GM18502 (cell line): Measurements from ENCODE around the gene GJC1.
"Not testable (repeated sequence)": the region's sequence is repeated elsewhere in the genome, so short reads cannot be mapped to it uniquely, and the experiment has no call there.

Source experiments
- ATAC-seq: cut with Tn5 transposase; IDR thresholded peaks from one replicate; pipeline ENCODE4 v1.9.1; 2021; ENCODE audit warnings: mild to moderate bottlenecking; ENCODE audit not compliant: unreplicated experiment, poor library complexity

Gene GJC1

GRCh38 chr17:44846206-44846605 is 16.1 kb upstream of the GJC1 start:
- ATAC-seq, result no peak

- ATAC-seq, result no peak
Observed at GRCh38 chr17:44844390-44844830, 14.3 kb upstream of the GJC1 start.

DNA sequence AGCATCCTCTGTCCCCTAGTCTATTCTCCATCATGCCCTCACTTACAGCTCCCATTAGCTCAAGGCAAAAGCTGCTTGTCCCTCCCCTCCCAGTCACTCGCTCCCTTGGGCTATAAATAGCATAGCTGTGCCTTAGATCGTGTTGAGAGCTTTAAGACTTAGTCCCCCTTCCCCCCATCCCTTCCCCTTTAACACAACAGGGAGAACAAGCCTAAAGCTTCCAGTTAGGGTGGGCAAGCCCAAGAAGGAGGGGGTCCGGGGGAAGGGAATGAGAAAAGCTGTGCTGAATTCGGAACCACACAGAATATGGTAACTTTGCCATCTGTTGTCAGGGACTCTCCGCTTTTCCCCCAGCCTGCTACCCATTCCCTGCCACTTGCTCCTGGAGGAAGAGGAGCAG is 12.7 kb upstream of the GJC1 start:
- ATAC-seq, result no peak

DNA sequence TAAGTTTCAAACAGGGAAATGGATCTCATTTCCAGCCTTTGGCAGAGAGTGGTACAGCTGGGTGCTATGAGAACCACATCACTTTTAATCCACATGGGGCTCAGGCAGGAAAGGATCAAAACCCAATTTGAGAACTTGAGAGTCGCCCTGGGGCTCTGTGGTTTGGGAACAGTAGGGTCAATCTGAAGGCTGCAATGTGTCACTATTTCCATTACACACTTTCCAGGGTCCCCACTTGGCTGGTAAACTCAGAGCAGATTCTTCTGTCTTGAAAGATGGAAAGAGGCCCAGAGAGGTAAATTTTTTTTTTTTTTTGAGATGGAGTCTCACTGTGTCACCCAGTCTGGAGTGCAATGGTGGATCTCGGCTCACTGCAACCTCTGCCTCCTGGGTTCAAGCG is 10.8 kb upstream of the GJC1 start:
- ATAC-seq, result no peak

GRCh38 chr17:44840274-44840673 is 10.2 kb upstream of the GJC1 start:
- ATAC-seq, result no peak

GRCh38 chr17:44837196-44837595 is 7.1 kb upstream of the GJC1 start:
- ATAC-seq, result no peak

- no peak for ATAC-seq
Observed at GRCh38 chr17:44832805-44833204, 2.7 kb upstream of the GJC1 start.

DNA sequence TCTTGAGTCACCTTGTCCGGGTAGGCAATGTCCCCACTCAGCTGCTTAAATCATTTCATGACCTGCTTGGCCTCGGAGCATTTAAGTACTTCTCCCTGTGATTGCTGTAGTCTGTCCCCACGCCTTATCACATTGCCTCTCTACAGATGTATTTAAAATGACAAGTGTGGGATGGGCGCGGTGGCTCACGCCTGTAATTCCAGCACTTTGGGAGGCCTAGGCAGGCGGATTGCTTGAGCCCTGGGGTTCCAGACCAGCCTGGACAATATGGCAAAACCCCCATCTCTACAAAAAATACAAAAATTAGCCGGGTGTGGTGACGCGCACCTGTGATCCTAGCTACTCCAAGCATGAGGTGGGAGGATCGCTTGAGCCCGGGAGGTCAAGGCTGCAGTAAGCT is 1.3 kb upstream of the GJC1 start:
- ATAC-seq, result no peak

DNA sequence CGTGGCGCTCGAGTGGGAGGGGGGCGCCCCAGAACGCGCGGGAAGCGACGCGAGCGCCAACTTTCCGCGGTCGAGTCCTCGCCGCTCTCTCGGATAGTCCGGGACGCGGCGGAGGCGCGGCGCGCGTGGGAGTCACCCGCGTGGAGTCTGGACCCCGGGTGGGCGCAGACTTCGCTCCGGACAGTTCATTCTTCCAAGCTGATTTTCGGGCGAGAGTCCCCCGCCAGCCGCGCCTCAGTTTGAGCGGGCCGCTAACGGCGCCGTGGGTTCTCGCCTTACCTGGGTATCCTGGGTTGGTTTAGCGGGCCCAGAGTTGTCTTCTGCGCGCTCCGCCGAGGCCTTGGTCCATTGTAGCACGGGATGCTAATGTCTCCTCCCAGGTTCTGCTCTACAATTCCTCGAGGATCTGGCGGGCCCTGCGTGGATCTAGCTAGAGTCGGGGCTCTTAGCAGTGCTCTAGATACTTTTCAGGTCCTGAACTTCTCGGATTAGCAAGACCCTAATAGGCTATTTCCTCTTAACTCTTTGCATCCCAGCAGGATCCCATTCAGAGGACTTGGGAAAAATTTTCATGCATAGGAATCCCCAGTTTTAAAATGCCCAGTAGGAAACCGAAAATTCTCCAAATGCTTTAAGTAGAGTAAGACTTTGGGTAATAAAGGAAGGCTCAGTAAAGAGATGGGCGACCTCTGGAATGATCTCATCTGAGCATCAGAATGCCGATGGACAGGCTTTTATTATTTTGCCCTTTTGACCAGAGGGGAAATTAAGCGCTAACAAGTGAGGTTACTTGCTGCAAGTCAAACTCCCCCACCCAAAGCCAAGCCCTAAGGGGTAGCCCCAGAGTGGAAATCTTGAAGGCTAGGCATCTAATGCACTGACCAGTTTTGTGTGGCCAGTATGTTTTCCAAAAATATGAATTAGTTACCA is 537 bp upstream of the GJC1 start:
- ATAC-seq, result no peak

DNA sequence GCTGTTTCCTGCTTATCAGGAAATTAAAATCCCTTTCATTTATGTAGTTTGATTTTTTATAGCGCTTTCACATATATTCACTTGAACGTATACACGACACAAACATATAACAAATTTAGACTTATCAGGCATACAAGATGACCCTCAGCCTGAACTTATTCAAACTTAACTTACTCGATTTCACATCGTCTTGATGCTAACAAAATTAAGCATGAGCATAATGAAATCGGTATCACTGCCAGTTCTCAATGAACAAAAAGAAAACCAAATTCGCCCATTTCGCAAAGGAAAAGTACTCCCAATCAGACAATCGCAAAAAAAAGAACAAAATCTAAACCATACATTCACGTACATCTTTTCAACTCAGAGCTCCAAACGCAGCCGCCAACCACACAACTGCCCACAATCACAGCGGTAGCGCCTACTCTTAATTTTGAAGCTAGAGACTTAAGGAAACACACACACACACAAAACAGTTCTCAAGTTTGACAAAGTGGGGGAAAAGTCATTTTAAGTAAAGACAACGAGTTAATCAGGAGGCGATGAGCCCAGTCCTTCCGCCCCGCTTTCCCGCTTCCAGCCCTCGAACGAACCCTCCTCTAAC is 1.1 kb downstream of the GJC1 start:
- no peak for ATAC-seq

- ATAC-seq, result no peak
Observed at GRCh38 chr17:44827863-44828262, 2.2 kb downstream of the GJC1 start.

- no peak for ATAC-seq
Observed at GRCh38 chr17:44826123-44826790, 3.8 kb downstream of the GJC1 start.

DNA sequence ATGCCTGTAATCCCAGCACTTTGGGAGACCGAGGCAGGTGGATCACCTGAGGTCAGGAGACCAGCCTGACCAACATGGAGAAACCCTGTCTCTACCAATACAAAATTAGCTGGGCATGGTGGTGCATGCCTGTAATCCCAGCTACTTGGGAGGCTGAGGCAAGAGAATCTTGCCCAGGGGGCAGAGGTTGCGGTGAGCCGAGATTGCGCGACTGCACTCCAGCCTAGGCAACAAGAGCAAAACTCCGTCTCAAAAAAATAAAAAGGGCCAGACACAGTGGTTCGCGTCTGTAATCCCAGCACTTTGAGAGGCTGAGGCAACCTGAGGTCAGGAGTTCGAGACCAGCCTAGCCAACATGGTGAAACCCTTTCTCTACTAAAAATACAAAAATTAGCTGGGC is 4.9 kb downstream of the GJC1 start:
- not testable (repeated sequence) for ATAC-seq

DNA sequence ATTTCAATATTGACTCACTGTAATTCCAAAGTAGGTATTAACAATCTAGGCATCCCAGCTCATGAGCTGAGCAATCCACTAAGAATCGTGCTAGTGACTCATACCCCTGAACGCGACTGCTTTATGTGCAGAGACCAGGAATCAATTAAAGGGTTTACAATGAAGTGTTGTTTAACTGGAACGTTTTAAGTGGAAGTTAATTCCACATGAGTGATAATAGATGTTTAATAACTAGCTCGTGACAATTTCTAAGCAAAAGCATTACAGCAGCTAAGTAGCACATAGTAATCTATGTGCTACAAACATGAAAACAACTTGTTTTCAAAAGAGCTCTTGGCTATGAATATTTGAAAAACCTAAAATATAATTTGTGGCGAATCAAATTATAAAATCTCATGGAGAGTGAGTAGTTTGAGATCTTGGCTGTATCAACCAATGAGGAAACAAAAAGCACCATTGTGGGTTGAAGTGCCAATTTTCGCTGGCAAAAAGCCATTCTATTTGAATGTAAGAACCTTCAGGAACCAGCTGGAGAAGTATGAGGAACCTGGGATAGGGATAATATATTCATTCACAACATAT is 9.4 kb downstream of the GJC1 start:
- no peak for ATAC-seq

DNA sequence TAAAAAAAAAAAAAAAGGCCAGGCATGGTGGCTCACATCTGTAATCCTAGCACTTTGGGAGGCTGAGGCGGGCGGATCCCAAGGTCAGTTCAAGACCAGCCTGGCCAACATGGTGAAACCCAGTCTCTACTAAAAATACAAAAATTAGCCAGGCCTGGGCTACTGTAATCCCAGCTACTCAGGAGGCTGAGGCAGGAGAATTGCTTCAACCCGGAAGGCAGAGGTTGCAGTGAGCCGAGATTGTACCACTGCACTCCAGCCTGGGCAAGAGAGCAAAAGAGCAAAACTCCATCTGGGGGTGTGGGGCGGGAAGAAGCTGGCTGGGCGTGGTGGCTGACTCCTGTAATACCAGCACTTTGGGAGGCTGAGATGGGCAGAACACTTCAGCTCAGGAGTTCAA is 11.6 kb downstream of the GJC1 start:
- not testable (repeated sequence) for ATAC-seq

DNA sequence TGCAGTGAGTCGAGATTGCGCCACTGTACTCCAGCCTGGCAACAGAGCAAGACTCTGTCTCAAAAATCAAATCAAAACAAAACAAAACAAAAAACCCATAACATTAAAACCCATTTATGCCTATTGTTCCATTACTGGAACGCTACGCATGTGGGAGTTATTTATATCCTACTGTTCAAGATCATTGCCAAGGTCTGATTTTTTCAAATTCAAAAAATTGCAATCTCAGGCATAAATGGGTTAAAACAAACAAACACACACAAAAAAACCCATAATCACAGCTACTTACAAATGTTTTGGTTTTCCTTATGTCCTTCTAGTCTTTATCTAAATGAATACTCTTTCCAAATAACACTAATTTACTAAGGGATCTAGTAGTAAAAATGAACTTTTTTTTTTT is 17.8 kb downstream of the GJC1 start:
- no peak for ATAC-seq

GRCh38 chr17:44808656-44809388 is 21.3 kb downstream of the GJC1 start:
- ATAC-seq, result not testable (repeated sequence)

- ATAC-seq, result no peak
Observed at GRCh38 chr17:44808156-44808555, 21.9 kb downstream of the GJC1 start.

DNA sequence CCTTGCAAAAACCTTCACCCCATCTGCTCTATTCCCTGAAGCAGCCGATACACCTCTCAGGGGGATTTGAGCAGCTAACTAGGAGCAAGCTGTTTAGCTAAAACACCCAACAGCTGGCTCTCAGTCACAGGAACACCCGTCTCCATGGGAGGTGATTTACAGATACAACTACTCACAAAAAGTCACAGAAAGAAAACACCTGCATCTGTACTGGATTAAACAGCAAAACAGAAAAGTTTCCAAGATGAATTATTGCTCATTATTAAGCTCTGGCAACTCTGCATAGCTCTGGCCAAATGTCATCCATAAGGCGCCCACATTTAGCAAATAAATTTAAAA is 22.3 kb downstream of the GJC1 start:
- no peak for ATAC-seq

GRCh38 chr17:44807093-44807816 is 22.8 kb downstream of the GJC1 start:
- ATAC-seq, result no peak
